GM12878 (cell line): ENCODE measurements around the gene SLFNL1. TPM values are rescaled to one million over a fixed set of nuclear protein-coding genes. Genes with fewer than 3 reads are reported as not detected.

Experiments used
- CHD1 ChIP-seq: IDR thresholded peaks from 2 replicates; pipeline ENCODE4 v1.6.1; 2012; ENCODE audit warnings: low read depth, low read length, improper control_type of control experiment
- FOS ChIP-seq: IDR thresholded peaks from 3 replicates; pipeline ENCODE4 v1.6.1; 2011; ENCODE audit warnings: borderline replicate concordance; ENCODE audit not compliant: insufficient read length; ENCODE audit errors: extremely low read depth
- HDAC6 ChIP-seq: fragments of 200-600 bp; sonication (generic); IDR thresholded peaks from one replicate; pipeline ENCODE4 v1.8.0; 2017; ENCODE audit warnings: antibody characterized with exemption; ENCODE audit not compliant: unreplicated experiment
- NFXL1 ChIP-seq: fragments of 450-650 bp; IDR thresholded peaks from 2 replicates; pipeline ENCODE4 v1.6.1; 2017; ENCODE audit warnings: antibody characterized with exemption, mild to moderate bottlenecking, borderline replicate concordance
- POLR2AphosphoS5 ChIP-seq: IDR thresholded peaks from 2 replicates; pipeline ENCODE4 v1.6.1; 2011; ENCODE audit warnings: mild to moderate bottlenecking, low read length, inconsistent platforms
- RELB ChIP-seq: fragments of 450-650 bp; IDR thresholded peaks from 2 replicates; pipeline ENCODE4 v1.6.1; 2017; ENCODE audit warnings: low read depth, mild to moderate bottlenecking, moderate library complexity
- SPI1 ChIP-seq: IDR thresholded peaks from 2 replicates; pipeline ENCODE4 v1.6.1; 2011; ENCODE audit warnings: low read depth, mild to moderate bottlenecking, low read length, moderate library complexity, borderline replicate concordance; ENCODE audit not compliant: insufficient read depth
- TCF7 ChIP-seq: IDR thresholded peaks from 2 replicates; pipeline ENCODE4 v1.6.1; 2014; ENCODE audit warnings: antibody characterized with exemption, borderline replicate concordance
- ZSCAN29 ChIP-seq: fragments of 450-650 bp; IDR thresholded peaks from 2 replicates; pipeline ENCODE4 v1.6.1; 2017; ENCODE audit warnings: mild to moderate bottlenecking, moderate library complexity
- polyA plus RNA-seq, 11 experiments: library from polyadenylated mRNA; depleted of rRNA in 4 of 11; unstranded in 6 of 11; stranded (reverse) in 5 of 11; fragments of >200 nt; fragmentation: Nextera tagmentation in 4 of 11; fragmentation: Illumina TruSeq in 1 of 11; extraction: Ambion mirVana in 4 of 11; extraction: Trizol in 1 of 11; gene quantifications; 1 replicate in 1 of 11; 2 replicates in 10 of 11; pipeline versions ENCODE4 v1.2.1 to v1.2.3, GENCODE V29; 2011 to 2016; ENCODE audit warnings: inconsistent platforms in 2 of 11, missing spikeins in 2 of 11, low read depth in 1 of 11
- total RNA-seq, 4 experiments: library from RNA; depleted of rRNA in 3 of 4; stranded (reverse); fragments of >200 nt in 3 of 4; fragmentation: Illumina TruSeq in 1 of 4; extraction: Trizol in 1 of 4; gene quantifications; 2 replicates each; pipeline versions ENCODE4 v1.2.1 to v1.2.3, GENCODE V29; 2013 to 2021
- TF ChIP-seq, protein P1 (sequence below): fragments of 450-650 bp; IDR thresholded peaks from 2 replicates; pipeline ENCODE4 v1.6.1; 2018; ENCODE audit warnings: mild to moderate bottlenecking, low read depth, moderate library complexity; ENCODE audit not compliant: partially characterized antibody

Gene SLFNL1
- total and polyA plus RNA-seq, 10 of the 15 experiments (the other 5 are each of a cell fraction or from before 2014, with no cell fraction given), result 0.05 to 0.98 (median 0.16) TPM; not detected in 2

DNA sequence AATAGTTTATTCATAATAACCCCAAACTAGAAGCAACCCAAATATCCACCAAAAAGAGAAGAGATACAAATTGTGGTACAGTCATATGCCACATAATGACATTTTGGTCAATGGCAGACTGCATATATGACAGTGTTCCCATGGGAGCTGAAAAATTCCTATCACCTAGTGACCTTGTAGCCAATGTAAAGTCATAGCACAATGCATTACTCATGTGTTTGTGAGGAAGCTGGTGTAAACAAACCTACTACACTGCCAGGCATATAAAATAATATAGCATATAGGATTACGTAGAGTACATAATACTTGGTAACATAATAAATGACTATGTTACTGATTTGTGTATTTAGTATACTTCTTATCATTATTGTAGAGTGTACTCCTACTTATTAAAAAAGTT, 29.5 kb upstream of the SLFNL1 start (continued):
- TF ChIP-seq TCF7, result no peak
- no peak for TF ChIP-seq CHD1
- no peak for TF ChIP-seq RELB
- no peak for TF ChIP-seq FOS
- no peak for TF ChIP-seq POLR2AphosphoS5
- TF ChIP-seq, protein P1, sequence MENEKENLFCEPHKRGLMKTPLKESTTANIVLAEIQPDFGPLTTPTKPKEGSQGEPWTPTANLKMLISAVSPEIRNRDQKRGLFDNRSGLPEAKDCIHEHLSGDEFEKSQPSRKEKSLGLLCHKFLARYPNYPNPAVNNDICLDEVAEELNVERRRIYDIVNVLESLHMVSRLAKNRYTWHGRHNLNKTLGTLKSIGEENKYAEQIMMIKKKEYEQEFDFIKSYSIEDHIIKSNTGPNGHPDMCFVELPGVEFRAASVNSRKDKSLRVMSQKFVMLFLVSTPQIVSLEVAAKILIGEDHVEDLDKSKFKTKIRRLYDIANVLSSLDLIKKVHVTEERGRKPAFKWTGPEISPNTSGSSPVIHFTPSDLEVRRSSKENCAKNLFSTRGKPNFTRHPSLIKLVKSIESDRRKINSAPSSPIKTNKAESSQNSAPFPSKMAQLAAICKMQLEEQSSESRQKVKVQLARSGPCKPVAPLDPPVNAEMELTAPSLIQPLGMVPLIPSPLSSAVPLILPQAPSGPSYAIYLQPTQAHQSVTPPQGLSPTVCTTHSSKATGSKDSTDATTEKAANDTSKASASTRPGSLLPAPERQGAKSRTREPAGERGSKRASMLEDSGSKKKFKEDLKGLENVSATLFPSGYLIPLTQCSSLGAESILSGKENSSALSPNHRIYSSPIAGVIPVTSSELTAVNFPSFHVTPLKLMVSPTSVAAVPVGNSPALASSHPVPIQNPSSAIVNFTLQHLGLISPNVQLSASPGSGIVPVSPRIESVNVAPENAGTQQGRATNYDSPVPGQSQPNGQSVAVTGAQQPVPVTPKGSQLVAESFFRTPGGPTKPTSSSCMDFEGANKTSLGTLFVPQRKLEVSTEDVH, result no peak
- no peak for TF ChIP-seq NFXL1
- no peak for TF ChIP-seq ZSCAN29
- TF ChIP-seq HDAC6, result no peak
- TF ChIP-seq SPI1, result no peak
